ENCODE data around the gene KBTBD13. TPM values are rescaled to one million over a fixed set of nuclear protein-coding genes. Genes with fewer than 3 reads are reported as not detected.
"Not testable (repeated sequence)": the region's sequence is repeated elsewhere in the genome, so short reads cannot be mapped to it uniquely, and the experiment has no call there.

The KBTBD13 gene
- polyA plus RNA-seq, 2 donors = not detected

- no peak overlapping the region for H3K27ac ChIP-seq (ENCODE audit: low read depth in 2 of 2, low read length in 1 of 2)
- no peaks in the 10 kb centered on the region for H3K27me3 ChIP-seq (ENCODE audit: control insufficient read depth in 1 of 2, insufficient read depth in 2 of 2, low read length in 2 of 2)
- WGBS, 2 donors = 84 to 89% methylated on average over 11 of the region's 11 CpGs
- peaks cover 0 to 6% of the 10 kb centered on the region in 2 donors for H3K4me1 ChIP-seq (ENCODE audit: control insufficient read depth in 2 of 2, insufficient read depth in 2 of 2, low read length in 1 of 2)
- no peaks in the 10 kb centered on the region for H3K36me3 ChIP-seq (ENCODE audit: control insufficient read depth in 2 of 2, insufficient read depth in 2 of 2, low read length in 1 of 2)
- H3K9me3 ChIP-seq (ENCODE audit: control insufficient read depth in 2 of 2, insufficient read depth in 1 of 2, low read depth in 1 of 2, low read length in 1 of 2) = no peaks in the 10 kb centered on the region
- no peak overlapping the region for H3K4me3 ChIP-seq (ENCODE audit: low read depth in 1 of 2, low read length in 2 of 2)
These were observed 41.8 kb upstream of the KBTBD13 start for GRCh38 chr15:65034719-65035118.

- Histone ChIP-seq H3K9me3 (ENCODE audit: control insufficient read depth in 2 of 2, insufficient read depth in 1 of 2, low read depth in 1 of 2, low read length in 1 of 2) (no peaks in the 10 kb centered on the region), H3K4me3 (ENCODE audit: low read depth in 1 of 2, low read length in 2 of 2) (no peak overlapping the region), H3K36me3 (ENCODE audit: control insufficient read depth in 2 of 2, insufficient read depth in 2 of 2, low read length in 1 of 2) (no peaks in the 10 kb centered on the region), H3K27me3 (ENCODE audit: control insufficient read depth in 1 of 2, insufficient read depth in 2 of 2, low read length in 2 of 2) (no peaks in the 10 kb centered on the region), H3K4me1 (ENCODE audit: control insufficient read depth in 2 of 2, insufficient read depth in 2 of 2, low read length in 1 of 2) (peaks cover 0 to 8% of the 10 kb centered on the region in 2 donors), H3K27ac (ENCODE audit: low read depth in 2 of 2, low read length in 1 of 2) (no peak overlapping the region)
- WGBS, 2 donors = 88 to 89% methylated on average over 1 of the region's 1 CpG
These were observed 39.2 kb upstream of the KBTBD13 start for GRCh38 chr15:65037309-65037708.

- peaks cover 0 to 9% of the 10 kb centered on the region in 2 donors for H3K4me1 ChIP-seq (ENCODE audit: control insufficient read depth in 2 of 2, insufficient read depth in 2 of 2, low read length in 1 of 2)
- WGBS, 2 donors = 93% methylated on average over 3 of the region's 3 CpGs
- H3K27ac ChIP-seq (ENCODE audit: low read depth in 2 of 2, low read length in 1 of 2) = no peak overlapping the region
- no peaks in the 10 kb centered on the region for H3K27me3 ChIP-seq (ENCODE audit: control insufficient read depth in 1 of 2, insufficient read depth in 2 of 2, low read length in 2 of 2)
- no peak overlapping the region for H3K4me3 ChIP-seq (ENCODE audit: low read depth in 1 of 2, low read length in 2 of 2)
- H3K36me3 ChIP-seq (ENCODE audit: control insufficient read depth in 2 of 2, insufficient read depth in 2 of 2, low read length in 1 of 2) = no peaks in the 10 kb centered on the region
- no peaks in the 10 kb centered on the region for H3K9me3 ChIP-seq (ENCODE audit: control insufficient read depth in 2 of 2, insufficient read depth in 1 of 2, low read depth in 1 of 2, low read length in 1 of 2)
These were observed 38.1 kb upstream of the KBTBD13 start for GRCh38 chr15:65038428-65038827.

GRCh38 chr15:65038836-65039235, 37.7 kb upstream of the KBTBD13 start:
- Histone ChIP-seq H3K27me3 (ENCODE audit: control insufficient read depth in 1 of 2, insufficient read depth in 2 of 2, low read length in 2 of 2) (no peaks in the 10 kb centered on the region), H3K27ac (ENCODE audit: low read depth in 2 of 2, low read length in 1 of 2) (no peak overlapping the region), H3K4me1 (ENCODE audit: control insufficient read depth in 2 of 2, insufficient read depth in 2 of 2, low read length in 1 of 2) (peaks cover 0 to 9% of the 10 kb centered on the region in 2 donors), H3K36me3 (ENCODE audit: control insufficient read depth in 2 of 2, insufficient read depth in 2 of 2, low read length in 1 of 2) (no peaks in the 10 kb centered on the region), H3K4me3 (ENCODE audit: low read depth in 1 of 2, low read length in 2 of 2) (no peak overlapping the region), H3K9me3 (ENCODE audit: control insufficient read depth in 2 of 2, insufficient read depth in 1 of 2, low read depth in 1 of 2, low read length in 1 of 2) (no peaks in the 10 kb centered on the region)
- WGBS, 2 donors = 69 to 74% methylated on average over 5 of the region's 5 CpGs

GRCh38 chr15:65040461-65040860, 36.1 kb upstream of the KBTBD13 start:
- WGBS, 2 donors = 54 to 72% methylated on average over 6 of the region's 6 CpGs
- H3K27me3 ChIP-seq (ENCODE audit: control insufficient read depth in 1 of 2, insufficient read depth in 2 of 2, low read length in 2 of 2) = no peaks in the 10 kb centered on the region
- no peak overlapping the region for H3K4me3 ChIP-seq (ENCODE audit: low read depth in 1 of 2, low read length in 2 of 2)
- no peaks in the 10 kb centered on the region for H3K9me3 ChIP-seq (ENCODE audit: control insufficient read depth in 2 of 2, insufficient read depth in 1 of 2, low read depth in 1 of 2, low read length in 1 of 2)
- no peaks in the 10 kb centered on the region for H3K36me3 ChIP-seq (ENCODE audit: control insufficient read depth in 2 of 2, insufficient read depth in 2 of 2, low read length in 1 of 2)
- no peak overlapping the region for H3K27ac ChIP-seq (ENCODE audit: low read depth in 2 of 2, low read length in 1 of 2)
- peaks cover 0 to 9% of the 10 kb centered on the region in 2 donors for H3K4me1 ChIP-seq (ENCODE audit: control insufficient read depth in 2 of 2, insufficient read depth in 2 of 2, low read length in 1 of 2)

- Histone ChIP-seq H3K4me1 (ENCODE audit: control insufficient read depth in 2 of 2, insufficient read depth in 2 of 2, low read length in 1 of 2) (peaks cover 0 to 9% of the 10 kb centered on the region in 2 donors), H3K27me3 (ENCODE audit: control insufficient read depth in 1 of 2, insufficient read depth in 2 of 2, low read length in 2 of 2) (no peaks in the 10 kb centered on the region), H3K36me3 (ENCODE audit: control insufficient read depth in 2 of 2, insufficient read depth in 2 of 2, low read length in 1 of 2) (no peaks in the 10 kb centered on the region), H3K27ac (ENCODE audit: low read depth in 2 of 2, low read length in 1 of 2) (no peak overlapping the region), H3K9me3 (ENCODE audit: control insufficient read depth in 2 of 2, insufficient read depth in 1 of 2, low read depth in 1 of 2, low read length in 1 of 2) (no peaks in the 10 kb centered on the region), H3K4me3 (ENCODE audit: low read depth in 1 of 2, low read length in 2 of 2) (no peak overlapping the region)
- WGBS, 2 donors = 83 to 92% methylated on average over 2 of the region's 2 CpGs
These were observed 34.8 kb upstream of the KBTBD13 start for GRCh38 chr15:65041787-65042186.

GRCh38 chr15:65042776-65043327, 33.7 kb upstream of the KBTBD13 start:
- Histone ChIP-seq H3K4me3 (ENCODE audit: low read depth in 1 of 2, low read length in 2 of 2) (no peak overlapping the region), H3K27me3 (ENCODE audit: control insufficient read depth in 1 of 2, insufficient read depth in 2 of 2, low read length in 2 of 2) (no peaks in the 10 kb centered on the region), H3K9me3 (ENCODE audit: control insufficient read depth in 2 of 2, insufficient read depth in 1 of 2, low read depth in 1 of 2, low read length in 1 of 2) (no peaks in the 10 kb centered on the region), H3K4me1 (ENCODE audit: control insufficient read depth in 2 of 2, insufficient read depth in 2 of 2, low read length in 1 of 2) (peaks cover 0 to 9% of the 10 kb centered on the region in 2 donors), H3K36me3 (ENCODE audit: control insufficient read depth in 2 of 2, insufficient read depth in 2 of 2, low read length in 1 of 2) (no peaks in the 10 kb centered on the region), H3K27ac (ENCODE audit: low read depth in 2 of 2, low read length in 1 of 2) (no peak overlapping the region)
- WGBS, 2 donors = 45 to 53% methylated on average over 4 of the region's 4 CpGs

- not testable (repeated sequence) for H3K27me3 ChIP-seq (ENCODE audit: control insufficient read depth in 1 of 2, insufficient read depth in 2 of 2, low read length in 2 of 2); H3K36me3 ChIP-seq (ENCODE audit: control insufficient read depth in 2 of 2, insufficient read depth in 2 of 2, low read length in 1 of 2); H3K4me1 ChIP-seq (ENCODE audit: control insufficient read depth in 2 of 2, insufficient read depth in 2 of 2, low read length in 1 of 2); H3K27ac ChIP-seq (ENCODE audit: low read depth in 2 of 2, low read length in 1 of 2); H3K9me3 ChIP-seq (ENCODE audit: control insufficient read depth in 2 of 2, insufficient read depth in 1 of 2, low read depth in 1 of 2, low read length in 1 of 2); H3K4me3 ChIP-seq (ENCODE audit: low read depth in 1 of 2, low read length in 2 of 2)
- WGBS, 2 donors = 56% methylated on average over 5 of the region's 5 CpGs
These were observed 32.3 kb upstream of the KBTBD13 start for GRCh38 chr15:65044218-65044617.

GRCh38 chr15:65044724-65045481, 31.6 kb upstream of the KBTBD13 start, which contains the start of gene SLC51B:
Gene SLC51B, plus strand, starts transcription at chr15:65045387. Its CDS starts 4,618 bp downstream, at chr15:65050005.
- Histone ChIP-seq H3K27ac (ENCODE audit: low read depth in 2 of 2, low read length in 1 of 2) (peak within 1 kb of the TSS in 1 of 2 donors; percentile 33), H3K4me1 (ENCODE audit: control insufficient read depth in 2 of 2, insufficient read depth in 2 of 2, low read length in 1 of 2) (peaks cover 2 to 12% of the 10 kb centered on the region in 2 donors), H3K4me3 (ENCODE audit: low read depth in 1 of 2, low read length in 2 of 2) (no peak within 1 kb of the TSS), H3K27me3 (ENCODE audit: control insufficient read depth in 1 of 2, insufficient read depth in 2 of 2, low read length in 2 of 2) (no peaks in the 10 kb centered on the region), H3K36me3 (ENCODE audit: control insufficient read depth in 2 of 2, insufficient read depth in 2 of 2, low read length in 1 of 2) (no peaks in the 10 kb centered on the region), H3K9me3 (ENCODE audit: control insufficient read depth in 2 of 2, insufficient read depth in 1 of 2, low read depth in 1 of 2, low read length in 1 of 2) (no peaks in the 10 kb centered on the region)
- 67 to 78% methylated on average over 7 of the region's 7 CpGs for WGBS, 2 donors

- Histone ChIP-seq H3K27ac (ENCODE audit: low read depth in 2 of 2, low read length in 1 of 2) (no peak overlapping the region), H3K9me3 (ENCODE audit: control insufficient read depth in 2 of 2, insufficient read depth in 1 of 2, low read depth in 1 of 2, low read length in 1 of 2) (no peaks in the 10 kb centered on the region), H3K36me3 (ENCODE audit: control insufficient read depth in 2 of 2, insufficient read depth in 2 of 2, low read length in 1 of 2) (no peaks in the 10 kb centered on the region), H3K27me3 (ENCODE audit: control insufficient read depth in 1 of 2, insufficient read depth in 2 of 2, low read length in 2 of 2) (no peaks in the 10 kb centered on the region), H3K4me3 (ENCODE audit: low read depth in 1 of 2, low read length in 2 of 2) (no peak overlapping the region), H3K4me1 (ENCODE audit: control insufficient read depth in 2 of 2, insufficient read depth in 2 of 2, low read length in 1 of 2) (peaks cover 3 to 8% of the 10 kb centered on the region in 2 donors)
- 63 to 70% methylated on average over 2 of the region's 2 CpGs for WGBS, 2 donors
These were observed 28.3 kb upstream of the KBTBD13 start for GRCh38 chr15:65048241-65048640.
